MM.1S (cell line): ENCODE measurements around the gene ZNF282.

Experiments
- DNase-seq: peaks from one replicate; pipeline ENCODE4 v3.0.0-alpha.2; 2015
- H2AFZ ChIP-seq: fragments of 300-600 bp; sonication (generic); 2 replicates; pipeline ENCODE4 v1.6.0; 2016; ENCODE audit warnings: antibody characterized with exemption, low read length
- H3F3A ChIP-seq: fragments of 300-600 bp; sonication (generic); 2 replicates; pipeline ENCODE4 v1.6.1; 2016; ENCODE audit warnings: mild to moderate bottlenecking, antibody characterized with exemption, low read length, moderate library complexity, mixed read lengths; ENCODE audit not compliant: insufficient read depth
- H3K27ac ChIP-seq: fragments of 300-600 bp; sonication (generic); 2 replicates; pipeline ENCODE4 v1.5.1; 2016; ENCODE audit warnings: mild to moderate bottlenecking, low read length
- H3K27me3 ChIP-seq: fragments of 300-600 bp; sonication (generic); replicated peaks from 2 replicates; pipeline ENCODE4 v1.6.0; 2016; ENCODE audit warnings: low read length; ENCODE audit not compliant: insufficient read depth
- H3K36me3 ChIP-seq: fragments of 300-600 bp; sonication (generic); replicated peaks from 2 replicates; pipeline ENCODE4 v1.6.1; 2016; ENCODE audit warnings: mild to moderate bottlenecking, low read length, mixed read lengths; ENCODE audit not compliant: insufficient read depth
- H3K4me1 ChIP-seq: fragments of 300-600 bp; sonication (generic); 2 replicates; pipeline ENCODE4 v1.6.1; 2016; ENCODE audit warnings: low read length, mixed read lengths
- H3K4me2 ChIP-seq: fragments of 300-600 bp; sonication (generic); 2 replicates; pipeline ENCODE4 v1.6.0; 2016; ENCODE audit warnings: low read depth, low read length
- H3K4me3 ChIP-seq: fragments of 300-600 bp; sonication (generic); 2 replicates; pipeline ENCODE4 v1.5.1; 2016; ENCODE audit warnings: low read length, mixed read lengths
- H3K79me2 ChIP-seq: fragments of 300-600 bp; sonication (generic); 2 replicates; pipeline ENCODE4 v1.6.1; 2016; ENCODE audit warnings: mixed run types, low read length, mixed read lengths
- H3K9ac ChIP-seq: fragments of 300-600 bp; sonication (generic); 2 replicates; pipeline ENCODE4 v1.6.1; 2016; ENCODE audit warnings: low read length, mixed read lengths
- H3K9me2 ChIP-seq: fragments of 300-600 bp; sonication (generic); replicated peaks from 2 replicates; pipeline ENCODE4 v1.6.1; 2016; ENCODE audit warnings: mild to moderate bottlenecking, low read length, mixed read lengths; ENCODE audit not compliant: insufficient read depth
- H3K9me3 ChIP-seq: fragments of 300-600 bp; sonication (generic); replicated peaks from 2 replicates; pipeline ENCODE4 v1.6.1; 2016; ENCODE audit warnings: mild to moderate bottlenecking, low read length, mixed read lengths; ENCODE audit not compliant: insufficient read depth
- H4K20me1 ChIP-seq: fragments of 300-600 bp; sonication (generic); 2 replicates; pipeline ENCODE4 v1.6.1; 2016; ENCODE audit warnings: mild to moderate bottlenecking, low read length, moderate library complexity, mixed read lengths; ENCODE audit not compliant: insufficient read depth
- EZH2 ChIP-seq: fragments of 300-600 bp; sonication (generic); optimal IDR thresholded peaks from 2 replicates; pipeline ENCODE3; 2017; ENCODE audit warnings: low read depth, mild to moderate bottlenecking, antibody characterized with exemption, low read length, mixed read lengths
- EZH2phosphoT487 ChIP-seq: fragments of 300-600 bp; sonication (generic); IDR thresholded peaks from 2 replicates; pipeline ENCODE4 v1.6.1; 2018; ENCODE audit warnings: antibody characterized with exemption, low read length
- TF ChIP-seq, protein P1 (sequence below): fragments of 300-600 bp; sonication (generic); IDR thresholded peaks from 2 replicates; pipeline ENCODE4 v1.5.1; 2016; ENCODE audit warnings: antibody characterized with exemption, low read length, mixed read lengths

The ZNF282 gene

DNA sequence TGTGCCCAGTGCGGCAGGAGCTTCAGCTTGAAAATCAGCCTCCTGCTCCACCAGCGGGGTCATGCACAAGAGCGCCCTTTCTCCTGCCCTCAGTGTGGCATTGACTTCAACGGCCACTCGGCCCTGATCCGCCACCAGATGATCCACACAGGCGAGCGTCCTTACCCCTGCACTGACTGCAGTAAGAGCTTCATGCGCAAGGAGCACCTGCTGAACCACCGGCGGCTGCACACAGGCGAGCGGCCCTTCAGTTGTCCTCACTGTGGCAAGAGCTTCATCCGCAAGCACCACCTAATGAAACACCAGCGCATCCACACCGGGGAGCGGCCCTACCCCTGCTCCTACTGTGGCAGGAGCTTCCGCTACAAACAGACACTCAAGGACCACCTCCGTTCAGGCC, 16.1 kb upstream of the ZNF282 start:
- Histone ChIP-seq H3K9ac (no peak overlapping the region), H3K36me3 (peaks cover 5% of the 10 kb centered on the region; the same call in 1 of the 2 replicates), H4K20me1 (no peaks in the 10 kb centered on the region)

DNA sequence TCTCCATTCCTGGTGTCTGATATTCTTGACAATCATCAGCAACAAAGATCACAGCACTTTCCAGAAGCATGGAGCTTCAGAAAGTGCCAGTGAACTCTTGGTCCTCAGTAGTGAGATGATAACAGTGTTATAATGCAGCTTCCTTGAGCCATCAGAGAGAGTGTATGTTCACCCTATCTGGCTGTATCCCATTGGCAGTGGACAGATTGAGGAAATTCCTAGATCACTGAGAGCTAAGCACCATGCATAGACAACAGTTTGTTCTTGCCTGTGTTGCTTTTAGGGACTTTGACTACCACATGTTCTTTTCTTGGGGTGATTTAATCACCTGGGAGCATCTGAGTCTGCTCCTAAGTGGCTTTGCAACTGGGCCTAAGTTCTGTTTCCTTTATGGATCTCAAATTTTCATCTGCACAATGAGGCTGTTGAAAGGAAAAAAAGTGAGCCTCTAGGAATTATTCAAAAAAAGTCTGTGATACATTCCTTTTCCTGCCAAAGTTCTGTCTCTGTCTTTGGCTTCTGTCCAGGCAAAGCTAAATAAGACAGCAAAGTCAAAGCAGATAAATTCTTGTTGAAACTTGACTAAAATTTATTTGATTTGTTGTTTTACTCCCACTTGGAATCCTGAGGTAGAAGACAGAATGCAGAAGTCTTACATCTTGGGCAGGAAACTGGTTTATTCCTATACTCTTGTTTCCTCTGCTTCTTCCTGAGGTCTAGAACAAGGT, 14.5 kb upstream of the ZNF282 start:
- TF ChIP-seq EZH2 (no peak), EZH2phosphoT487 (no peak)
- TF ChIP-seq, protein P1, sequence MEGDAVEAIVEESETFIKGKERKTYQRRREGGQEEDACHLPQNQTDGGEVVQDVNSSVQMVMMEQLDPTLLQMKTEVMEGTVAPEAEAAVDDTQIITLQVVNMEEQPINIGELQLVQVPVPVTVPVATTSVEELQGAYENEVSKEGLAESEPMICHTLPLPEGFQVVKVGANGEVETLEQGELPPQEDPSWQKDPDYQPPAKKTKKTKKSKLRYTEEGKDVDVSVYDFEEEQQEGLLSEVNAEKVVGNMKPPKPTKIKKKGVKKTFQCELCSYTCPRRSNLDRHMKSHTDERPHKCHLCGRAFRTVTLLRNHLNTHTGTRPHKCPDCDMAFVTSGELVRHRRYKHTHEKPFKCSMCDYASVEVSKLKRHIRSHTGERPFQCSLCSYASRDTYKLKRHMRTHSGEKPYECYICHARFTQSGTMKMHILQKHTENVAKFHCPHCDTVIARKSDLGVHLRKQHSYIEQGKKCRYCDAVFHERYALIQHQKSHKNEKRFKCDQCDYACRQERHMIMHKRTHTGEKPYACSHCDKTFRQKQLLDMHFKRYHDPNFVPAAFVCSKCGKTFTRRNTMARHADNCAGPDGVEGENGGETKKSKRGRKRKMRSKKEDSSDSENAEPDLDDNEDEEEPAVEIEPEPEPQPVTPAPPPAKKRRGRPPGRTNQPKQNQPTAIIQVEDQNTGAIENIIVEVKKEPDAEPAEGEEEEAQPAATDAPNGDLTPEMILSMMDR, result no peak

More for the DNA sequence above, 16.1 kb upstream of the ZNF282 start:
- H3K27ac ChIP-seq, result no peak overlapping the region
- no peaks in the 10 kb centered on the region for H3K27me3 ChIP-seq
- no peaks in the 10 kb centered on the region for H3F3A ChIP-seq
- H2AFZ ChIP-seq, result no peak overlapping the region
- TF ChIP-seq, protein P1, result no peak
- no peak for TF ChIP-seq EZH2
- no peak for TF ChIP-seq EZH2phosphoT487
- no peak for DNase-seq
- H3K9me3 ChIP-seq, result no peaks in the 10 kb centered on the region
- no peaks in the 10 kb centered on the region for H3K9me2 ChIP-seq
- H3K79me2 ChIP-seq, result no peaks in the 10 kb centered on the region
- no peak overlapping the region for H3K4me2 ChIP-seq
- no peak overlapping the region for H3K4me3 ChIP-seq
- no peaks in the 10 kb centered on the region for H3K4me1 ChIP-seq

DNA sequence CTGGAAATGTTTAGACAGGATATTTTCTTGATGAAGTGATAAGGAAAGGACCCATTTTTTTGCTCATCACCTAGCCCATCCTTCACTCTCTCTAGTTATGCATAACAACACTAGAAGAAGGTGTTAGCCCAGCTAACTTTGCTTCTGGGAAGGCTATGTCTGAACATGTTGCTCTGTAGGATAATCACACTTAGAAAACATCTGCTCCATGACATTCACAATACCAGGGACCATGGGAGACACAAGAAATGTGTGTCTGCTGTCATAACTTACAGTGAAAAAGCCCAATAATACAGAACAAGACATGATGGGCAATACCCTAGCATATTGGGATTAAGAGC, 13.9 kb upstream of the ZNF282 start:
- Histone ChIP-seq H3K36me3 (peaks cover 5% of the 10 kb centered on the region; the same call in 1 of the 2 replicates), H3K9me3 (no peaks in the 10 kb centered on the region), H3K27ac (no peak overlapping the region), H3K9me2 (no peaks in the 10 kb centered on the region), H3K4me2 (no peak overlapping the region), H3K27me3 (no peaks in the 10 kb centered on the region), H3K79me2 (no peaks in the 10 kb centered on the region), H4K20me1 (no peaks in the 10 kb centered on the region), H3K4me1 (no peaks in the 10 kb centered on the region), H3K9ac (no peak overlapping the region), H3F3A (no peaks in the 10 kb centered on the region), H3K4me3 (no peak overlapping the region), H2AFZ (no peak overlapping the region)
- DNase-seq, result no peak
- TF ChIP-seq EZH2phosphoT487 (no peak), EZH2 (no peak)

More for the DNA sequence above, 14.5 kb upstream of the ZNF282 start:
- H3K9ac ChIP-seq, result no peak overlapping the region
- no peaks in the 10 kb centered on the region for H3K27me3 ChIP-seq
- H3K4me2 ChIP-seq, result no peak overlapping the region
- no peak overlapping the region for H3K27ac ChIP-seq
- no peaks in the 10 kb centered on the region for H3K9me3 ChIP-seq
- H3K9me2 ChIP-seq, result no peaks in the 10 kb centered on the region
- no peaks in the 10 kb centered on the region for H3K4me1 ChIP-seq
- H3K79me2 ChIP-seq, result no peaks in the 10 kb centered on the region
- H3K36me3 ChIP-seq, result peaks cover 5% of the 10 kb centered on the region; the same call in 1 of the 2 replicates
- H3F3A ChIP-seq, result no peaks in the 10 kb centered on the region
- no peak for DNase-seq
- H4K20me1 ChIP-seq, result no peaks in the 10 kb centered on the region
- no peak overlapping the region for H2AFZ ChIP-seq
- no peak overlapping the region for H3K4me3 ChIP-seq

DNA sequence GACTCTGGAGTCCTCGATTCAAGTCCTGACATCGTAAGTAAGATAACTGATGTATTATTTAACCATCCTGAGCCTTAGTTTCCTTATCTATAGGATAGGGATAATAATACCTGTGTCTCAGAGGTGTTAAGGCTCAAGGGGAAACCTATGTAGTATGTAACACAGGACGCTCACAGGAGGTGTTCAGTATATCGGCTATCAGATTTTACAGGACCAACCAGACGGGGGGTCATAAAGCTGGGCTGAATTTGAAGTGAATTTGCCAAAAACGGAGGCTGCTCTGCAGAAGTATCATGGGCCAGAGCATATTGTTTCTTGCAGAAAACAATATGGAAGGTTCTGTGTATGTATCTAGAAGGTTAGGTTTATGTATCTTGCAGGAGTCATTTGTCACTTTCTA, 11.1 kb upstream of the ZNF282 start:
- Histone ChIP-seq H3K4me2 (no peak overlapping the region), H3K36me3 (peaks cover 5% of the 10 kb centered on the region; the same call in 1 of the 2 replicates), H3K9me2 (no peaks in the 10 kb centered on the region), H2AFZ (no peak overlapping the region), H3K4me1 (no peaks in the 10 kb centered on the region), H3K27me3 (no peaks in the 10 kb centered on the region), H3K9me3 (no peaks in the 10 kb centered on the region), H4K20me1 (no peaks in the 10 kb centered on the region), H3F3A (no peaks in the 10 kb centered on the region), H3K4me3 (no peak overlapping the region), H3K79me2 (no peaks in the 10 kb centered on the region), H3K9ac (no peak overlapping the region), H3K27ac (no peak overlapping the region)
- no peak for DNase-seq
- TF ChIP-seq EZH2phosphoT487 (no peak), EZH2 (no peak)
- TF ChIP-seq, protein P1, result no peak
